NCI-H1048 (cell line): Measurements from ENCODE around the gene RASGEF1B.

Experiments used
- DNase-seq: peaks from one replicate; lab custom pipeline; 2025; lab: John Stamatoyannopoulos, UW

Gene RASGEF1B

GRCh38 chr4:81471588-81472280 lies at the start of gene RASGEF1B:
Gene RASGEF1B, minus strand, starts transcription at chr4:81471907. Its CDS starts 12,399 bp downstream, at chr4:81459508.
- DNase-seq = peak; percentile 78

- no peak for DNase-seq
These were observed 48.1 kb upstream of the RASGEF1B start for GRCh38 chr4:81519856-81520255.

GRCh38 chr4:81519427-81519773 lies 47.7 kb upstream of the RASGEF1B start:
- DNase-seq = no peak

- DNase-seq = no peak
These were observed 47.2 kb upstream of the RASGEF1B start for GRCh38 chr4:81518762-81519426.

GRCh38 chr4:81516241-81516640 lies 44.5 kb upstream of the RASGEF1B start:
- DNase-seq = no peak

- DNase-seq = no peak
These were observed 41.2 kb upstream of the RASGEF1B start for GRCh38 chr4:81512757-81513501.

GRCh38 chr4:81512001-81512756 lies 40.5 kb upstream of the RASGEF1B start:
- DNase-seq = no peak

- DNase-seq = no peak
These were observed 39.0 kb upstream of the RASGEF1B start for GRCh38 chr4:81510643-81511178.

- no peak for DNase-seq
These were observed 38.1 kb upstream of the RASGEF1B start for GRCh38 chr4:81509822-81510221.

- no peak for DNase-seq
These were observed 37.5 kb upstream of the RASGEF1B start for GRCh38 chr4:81509191-81509590.

- no peak for DNase-seq
These were observed 36.9 kb upstream of the RASGEF1B start for GRCh38 chr4:81508411-81509185.

GRCh38 chr4:81507530-81507929 lies 35.8 kb upstream of the RASGEF1B start:
- DNase-seq = no peak

GRCh38 chr4:81506731-81507130 lies 35.0 kb upstream of the RASGEF1B start:
- DNase-seq = no peak

GRCh38 chr4:81505726-81506125 lies 34.0 kb upstream of the RASGEF1B start:
- no peak for DNase-seq

- DNase-seq = no peak
These were observed 33.4 kb upstream of the RASGEF1B start for GRCh38 chr4:81505004-81505598.

- DNase-seq = no peak
These were observed 32.7 kb upstream of the RASGEF1B start for GRCh38 chr4:81504112-81505003.

- DNase-seq = no peak
These were observed 31.9 kb upstream of the RASGEF1B start for GRCh38 chr4:81503586-81503985.

- no peak for DNase-seq
These were observed 30.9 kb upstream of the RASGEF1B start for GRCh38 chr4:81502564-81502963.

GRCh38 chr4:81499840-81500239 lies 28.1 kb upstream of the RASGEF1B start:
- no peak for DNase-seq
